CD4-positive, alpha-beta T cell treated with Interleukin-2 at 100 ng/mL for 4 hours (primary cell): ENCODE measurements around the gene DYNC1I2.

Source experiments
- DNase-seq: peaks from one replicate; pipeline ENCODE4 v3.0.0-alpha.2; 2020; ENCODE audit warnings: low spot score

DYNC1I2 gene

DNA sequence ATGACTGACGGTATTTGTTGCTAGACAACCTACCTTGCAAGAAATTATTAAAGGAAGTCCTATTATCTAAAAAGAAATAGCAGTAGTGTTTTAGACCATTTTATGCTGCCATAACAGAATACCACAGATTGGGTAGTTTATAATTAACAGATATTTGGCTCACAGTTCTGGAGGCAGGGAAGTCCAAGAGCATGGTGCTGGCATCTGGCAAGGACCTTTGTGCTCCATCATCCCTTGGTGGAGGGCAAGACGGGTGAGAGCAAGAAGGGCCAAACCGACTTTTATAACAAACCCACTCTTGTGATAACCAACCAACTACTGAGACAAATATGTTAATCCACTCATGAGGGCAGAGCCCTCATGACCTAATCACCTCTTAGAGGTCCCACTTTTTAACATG lies 91.2 kb downstream of the DYNC1I2 start:
- DNase-seq, result no peak

DNA sequence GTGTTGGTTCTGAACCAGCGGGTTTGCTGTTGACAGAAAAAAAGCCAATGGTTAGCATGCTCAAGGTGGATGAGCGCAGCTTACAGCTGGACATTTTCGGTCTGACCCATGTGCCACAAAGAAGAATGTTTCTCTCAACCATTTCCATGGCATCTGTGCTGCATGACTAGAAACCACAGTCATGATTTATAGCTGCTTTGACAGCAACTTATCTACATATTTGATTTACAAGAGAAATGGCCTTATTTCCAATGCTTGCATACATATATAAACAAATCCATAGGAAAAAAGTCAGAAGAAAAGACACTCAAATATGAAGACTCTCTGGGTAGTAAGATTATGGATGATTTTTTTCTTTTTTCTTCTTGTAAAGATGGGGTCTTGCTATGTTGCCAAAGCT lies 98.2 kb downstream of the DYNC1I2 start:
- no peak for DNase-seq

DNA sequence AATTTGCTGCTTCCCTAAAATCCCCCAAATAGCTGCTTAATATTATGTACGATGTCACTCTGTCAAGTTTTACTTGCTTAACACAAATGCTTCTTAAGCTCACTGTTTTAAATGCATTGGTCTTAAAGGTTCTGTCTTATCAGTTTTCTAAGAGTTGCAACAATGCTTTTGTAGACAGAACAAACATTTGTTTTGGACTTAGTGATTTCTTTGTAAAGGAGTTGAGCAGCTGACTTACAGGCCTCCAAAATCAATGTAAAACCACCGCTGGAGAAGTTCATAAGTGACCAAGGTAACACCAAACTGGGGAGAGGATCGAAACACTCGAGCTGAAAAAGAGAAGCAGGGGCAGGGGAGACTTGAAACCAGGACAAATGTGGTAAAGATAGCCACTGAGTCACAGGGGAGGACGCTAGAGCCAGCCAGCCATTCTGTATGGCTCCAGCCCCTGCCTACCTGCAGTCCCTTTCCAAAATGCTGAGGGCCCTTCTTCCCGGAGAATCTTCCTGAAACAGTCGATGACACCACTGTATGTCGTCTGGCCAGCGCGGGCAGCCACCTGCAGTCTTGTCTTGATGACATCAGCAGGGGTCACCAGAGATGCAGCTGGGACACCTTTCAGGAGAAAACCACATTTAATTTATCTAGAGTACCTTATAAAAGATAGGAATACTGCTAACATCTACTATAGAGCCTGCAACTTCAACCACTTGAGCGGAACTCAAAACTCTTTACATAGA lies 100.2 kb downstream of the DYNC1I2 start:
- no peak for DNase-seq

DNA sequence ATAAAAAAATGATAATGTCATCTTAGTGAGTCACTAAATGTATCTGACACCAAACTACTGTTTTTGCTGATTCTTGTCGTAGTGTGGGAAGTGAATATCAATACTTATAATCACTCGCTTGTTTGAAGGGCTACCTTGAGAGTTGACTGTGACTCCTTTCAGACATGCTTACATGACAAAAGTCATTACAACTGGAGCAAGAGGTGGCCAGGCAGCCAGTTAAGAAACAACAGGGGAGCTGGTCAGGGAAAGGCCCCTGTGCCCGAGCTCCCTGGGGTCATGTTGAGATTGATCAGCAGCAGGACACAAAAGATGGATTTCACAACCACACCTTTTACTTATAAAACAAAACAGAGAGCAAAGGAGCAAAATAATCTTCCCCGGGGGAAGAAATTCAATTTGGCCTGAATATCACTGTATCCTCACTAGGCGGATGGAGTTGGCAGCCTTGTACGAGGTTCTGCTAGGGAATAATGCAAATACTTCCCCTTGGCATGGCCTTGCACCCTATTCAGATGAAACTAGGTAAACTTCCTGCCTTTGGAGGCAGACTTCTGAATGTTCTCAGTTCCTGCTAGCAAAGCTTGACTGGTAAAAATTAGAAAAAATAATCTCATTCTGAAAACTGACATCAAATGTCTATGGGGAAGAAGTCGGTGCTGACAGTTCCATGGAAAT lies 101.2 kb downstream of the DYNC1I2 start:
- DNase-seq, result no peak

DNA sequence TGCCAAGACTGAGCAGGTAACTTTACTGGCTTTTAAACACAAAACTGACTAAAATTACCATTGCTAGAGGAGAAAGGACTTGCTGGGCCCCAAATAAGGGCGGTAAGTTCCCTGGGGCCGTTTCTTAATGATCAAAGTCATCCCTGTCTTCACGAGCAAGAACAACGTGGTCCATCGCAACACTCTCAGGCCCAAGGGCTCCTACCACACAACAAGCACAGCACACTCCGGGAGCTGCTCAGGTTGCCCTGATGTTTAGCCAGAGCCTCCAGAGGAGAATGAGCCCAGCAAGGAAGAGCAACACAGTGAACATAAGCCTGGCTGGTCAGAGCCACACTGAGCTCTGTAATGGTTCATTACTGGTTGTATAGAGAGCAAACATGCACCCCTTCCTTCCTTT lies 102.7 kb downstream of the DYNC1I2 start:
- DNase-seq, result no peak

DNA sequence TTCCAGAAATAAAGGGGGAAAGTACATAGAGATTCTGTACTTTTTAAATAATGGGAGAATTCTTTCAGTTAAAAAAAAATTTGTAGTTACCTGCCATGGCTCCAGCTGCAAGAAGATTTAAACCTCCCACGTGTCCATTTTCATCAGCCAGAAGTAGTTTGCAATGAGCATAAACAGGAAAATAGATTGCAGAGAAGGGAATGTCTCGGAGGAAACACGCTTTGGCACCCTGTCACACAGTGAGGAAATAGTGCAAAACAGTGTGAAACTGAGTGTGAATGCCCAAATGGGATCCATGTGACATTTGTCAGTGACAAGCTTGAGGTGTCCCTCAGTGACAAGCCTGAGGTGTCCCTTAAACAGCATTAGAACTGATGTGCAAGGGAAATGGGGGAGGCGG lies 104.1 kb downstream of the DYNC1I2 start:
- DNase-seq, result no peak

DNA sequence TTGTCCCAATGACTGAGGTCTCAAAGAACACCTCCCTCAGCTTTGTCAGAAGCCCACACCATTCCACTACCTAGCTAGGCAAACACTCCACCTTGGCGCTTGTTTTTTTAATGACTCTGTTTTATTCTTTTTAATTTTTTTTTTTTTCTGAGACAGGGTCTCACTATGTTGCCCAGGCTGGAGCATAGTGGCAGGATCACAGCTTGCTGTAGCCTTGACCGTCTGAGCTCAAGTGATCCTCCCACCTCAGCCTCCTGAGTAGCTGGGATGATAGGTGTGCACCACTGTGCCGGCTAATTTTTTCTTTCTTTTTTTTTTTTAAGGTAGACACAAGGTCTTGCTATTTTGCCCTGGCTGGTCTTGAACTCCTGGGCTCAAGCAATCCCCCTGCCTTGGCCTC lies 104.9 kb downstream of the DYNC1I2 start:
- no peak for DNase-seq

DNA sequence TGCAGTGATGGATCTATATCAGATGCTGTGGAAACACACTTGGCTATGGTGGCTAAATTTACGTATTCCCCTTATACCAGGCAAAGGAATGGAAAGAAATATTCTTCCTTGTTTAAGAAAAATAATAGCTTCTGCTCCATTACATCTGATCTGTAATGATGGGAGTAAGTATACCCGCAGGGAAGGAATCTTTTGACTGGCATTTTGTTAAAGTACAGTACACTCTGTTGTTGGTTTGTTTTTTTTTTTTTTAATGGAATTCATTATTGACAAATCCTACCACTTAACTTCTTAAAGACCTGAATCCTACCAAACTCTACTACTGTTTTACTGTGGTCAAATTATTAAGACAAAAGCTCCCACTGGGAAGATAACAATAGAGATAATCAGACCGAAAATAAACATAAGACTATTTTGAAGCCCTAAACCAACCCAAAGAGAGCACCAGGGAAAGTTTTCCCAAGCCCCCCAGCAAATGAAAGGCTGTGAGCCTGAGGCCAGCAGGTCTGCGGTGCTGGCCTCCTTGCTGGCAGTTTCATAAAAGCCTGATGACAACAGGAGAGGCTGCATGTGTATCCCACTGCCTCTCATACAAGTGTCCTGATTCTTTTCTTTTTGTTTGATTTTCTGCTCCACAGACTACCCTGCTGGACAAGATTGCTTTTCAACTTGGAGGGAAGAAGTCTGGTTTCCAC lies 105.8 kb downstream of the DYNC1I2 start:
- no peak for DNase-seq

DNA sequence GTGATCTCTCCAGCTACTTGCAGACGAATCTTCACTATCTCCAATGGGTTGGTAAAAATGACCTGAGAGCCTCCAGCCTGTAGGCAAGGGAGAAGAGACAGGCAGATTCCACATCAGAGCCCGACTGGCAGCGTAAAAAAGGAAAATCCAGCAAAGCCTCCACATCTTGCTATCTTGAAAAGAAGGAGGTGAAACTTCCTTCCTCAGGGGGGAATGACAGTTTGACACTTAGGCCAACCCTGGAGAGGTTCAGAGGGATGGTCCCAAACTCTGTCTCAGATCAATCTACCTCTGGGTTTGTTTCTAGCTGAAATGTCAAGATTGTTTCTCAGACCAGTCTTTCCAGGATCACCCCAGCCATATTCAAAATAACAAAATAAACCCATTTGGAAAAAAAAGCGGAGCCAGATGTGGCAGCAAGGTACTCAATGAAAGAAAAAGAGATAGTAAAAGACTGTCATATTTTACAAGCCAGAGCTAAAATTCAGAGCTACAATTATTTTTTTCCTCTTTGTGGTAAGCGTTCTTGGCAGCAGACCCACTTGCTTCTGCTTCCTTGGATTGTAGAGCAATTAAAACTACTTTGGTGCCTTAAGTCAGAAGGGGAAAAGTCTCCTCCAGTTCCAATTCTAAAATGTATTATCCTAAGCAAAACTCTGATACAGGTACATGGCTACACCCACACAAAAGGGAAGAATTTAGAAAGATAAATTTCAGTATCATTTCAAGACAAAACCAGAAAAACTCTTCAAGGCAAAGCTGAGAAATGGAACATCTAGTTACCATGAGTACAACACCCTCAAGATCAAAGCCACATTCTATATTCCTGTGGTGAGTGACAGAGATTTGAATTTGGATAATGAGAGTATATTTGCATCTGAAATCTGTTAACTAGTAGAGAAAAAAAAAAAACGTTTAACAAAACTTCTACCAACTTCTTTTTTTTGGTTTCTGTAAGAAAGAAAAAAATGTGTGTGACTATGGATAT lies 106.7 kb downstream of the DYNC1I2 start:
- DNase-seq, result no peak

DNA sequence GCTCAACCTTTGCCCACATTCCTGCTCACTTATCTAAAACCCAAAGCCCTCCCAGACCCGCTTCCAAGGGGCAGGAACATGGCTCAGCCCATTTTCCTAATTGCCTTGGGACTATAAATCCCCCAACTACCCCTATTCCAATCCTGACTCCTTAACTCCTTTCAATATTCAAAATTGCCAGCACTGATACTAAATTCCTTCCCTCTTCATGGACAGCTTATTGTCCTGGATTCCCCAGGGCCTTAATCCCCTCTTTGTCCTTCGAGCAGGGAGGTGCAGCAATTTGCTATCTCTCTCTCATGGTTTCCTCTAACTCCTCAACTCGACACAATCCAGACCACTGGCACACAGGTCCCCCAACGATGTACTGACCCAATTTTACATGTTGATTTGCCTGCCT lies 107.6 kb downstream of the DYNC1I2 start:
- no peak for DNase-seq
